HG02678 (cell line): ENCODE measurements around the gene MYO1H.
A peak's percentile ranks its signal among the peaks of the same experiment; 100 is the strongest.

ENCODE experiments used
- ATAC-seq: cut with Tn5 transposase; IDR thresholded peaks from one replicate; pipeline ENCODE4 v1.9.1; 2021; ENCODE audit warnings: mild to moderate bottlenecking, moderate library complexity; ENCODE audit not compliant: unreplicated experiment

The MYO1H gene

GRCh38 chr12:109336593-109336992 lies 11.1 kb upstream of the MYO1H start:
- ATAC-seq: no peak

GRCh38 chr12:109343677-109344076 lies 4.0 kb upstream of the MYO1H start:
- no peak for ATAC-seq

- no peak for ATAC-seq
Observed at GRCh38 chr12:109345428-109345827, 2.3 kb upstream of the MYO1H start.

- no peak for ATAC-seq
Observed at GRCh38 chr12:109346920-109347319, 780 bp upstream of the MYO1H start.

- ATAC-seq: no peak
Observed at GRCh38 chr12:109352184-109352583, 4.5 kb downstream of the MYO1H start.

- ATAC-seq: no peak
Observed at GRCh38 chr12:109356577-109356976, 8.9 kb downstream of the MYO1H start.

- no peak for ATAC-seq
Observed at GRCh38 chr12:109357032-109357431, 9.3 kb downstream of the MYO1H start.

- ATAC-seq: peak; percentile 51
Observed at GRCh38 chr12:109358154-109358869, 10.6 kb downstream of the MYO1H start.

- no peak for ATAC-seq
Observed at GRCh38 chr12:109359131-109359690, 11.5 kb downstream of the MYO1H start.

- no peak for ATAC-seq
Observed at GRCh38 chr12:109369831-109370230, 22.1 kb downstream of the MYO1H start.

- no peak for ATAC-seq
Observed at GRCh38 chr12:109377139-109377685, 29.5 kb downstream of the MYO1H start.

- ATAC-seq: no peak
Observed at GRCh38 chr12:109378569-109378968, 30.9 kb downstream of the MYO1H start.

- ATAC-seq: no peak
Observed at GRCh38 chr12:109382031-109382430, 34.3 kb downstream of the MYO1H start.

- no peak for ATAC-seq
Observed at GRCh38 chr12:109383240-109383639, 35.5 kb downstream of the MYO1H start.

- ATAC-seq: no peak
Observed at GRCh38 chr12:109385339-109386058, 37.8 kb downstream of the MYO1H start.

GRCh38 chr12:109386059-109386433 lies 38.3 kb downstream of the MYO1H start:
- no peak for ATAC-seq

- ATAC-seq: no peak
Observed at GRCh38 chr12:109387425-109388166, 39.9 kb downstream of the MYO1H start.

- ATAC-seq: no peak
Observed at GRCh38 chr12:109388167-109388563, 40.5 kb downstream of the MYO1H start.

GRCh38 chr12:109389146-109389545 lies 41.4 kb downstream of the MYO1H start:
- ATAC-seq: no peak

- no peak for ATAC-seq
Observed at GRCh38 chr12:109393437-109394345, 46.0 kb downstream of the MYO1H start.
